ENCODE measurements around the gene RBBP6. TPM values are rescaled to one million over a fixed set of nuclear protein-coding genes. Genes with fewer than 3 reads are reported as not detected.
"Not testable (repeated sequence)": the region's sequence is repeated elsewhere in the genome, so short reads cannot be mapped to it uniquely, and the experiment has no call there.

RBBP6 gene
- total RNA-seq, 4 donors from 2014 or later, result 101 to 174 (median 108) TPM

GRCh38 chr16:24572069-24572468 lies 32.7 kb downstream of the RBBP6 start:
- no peak for DNase-seq (ENCODE audit: low spot score in 2 of 2)
- TF ChIP-seq POLR2A (IDR thresholded peaks at IDR 0.05) (no peak), CTCF (IDR thresholded peaks at IDR 0.05) (no peak)
- 92 to 93% methylated on average over 2 of the region's 2 CpGs for WGBS, 2 donors
- no peak overlapping the region for H3K4me3 ChIP-seq (ENCODE audit: low read depth, poor library complexity, severe bottlenecking)
- intact Hi-C loops (cut with DNase I; ENCODE audit: low total_unique reads), result no loop called here

GRCh38 chr16:24573141-24573540 lies 33.8 kb downstream of the RBBP6 start:
- H3K4me3 ChIP-seq (ENCODE audit: low read depth, poor library complexity, severe bottlenecking), result no peak overlapping the region
- intact Hi-C loops (cut with DNase I; ENCODE audit: low total_unique reads), result no loop called here
- WGBS, 2 donors, result 89 to 97% methylated on average over 6 of the region's 6 CpGs
- TF ChIP-seq CTCF (IDR thresholded peaks at IDR 0.05), result no peak
- TF ChIP-seq POLR2A (IDR thresholded peaks at IDR 0.05), result no peak
- DNase-seq (ENCODE audit: low spot score in 2 of 2), result no peak

- 94 to 97% methylated on average over 42 to 61 of the region's 66 CpGs for WGBS, 2 donors
- DNase-seq (ENCODE audit: low spot score in 2 of 2); intact Hi-C loops (cut with DNase I; ENCODE audit: low total_unique reads); H3K4me3 ChIP-seq (ENCODE audit: low read depth, poor library complexity, severe bottlenecking): not testable (repeated sequence)
These were observed 35.4 kb downstream of the RBBP6 start for GRCh38 chr16:24574515-24575485.

- DNase-seq (ENCODE audit: low spot score in 2 of 2); H3K4me3 ChIP-seq (ENCODE audit: low read depth, poor library complexity, severe bottlenecking); intact Hi-C loops (cut with DNase I; ENCODE audit: low total_unique reads): not testable (repeated sequence)
- 88 to 93% methylated on average over 4 of the region's 4 CpGs for WGBS, 2 donors
These were observed 36.4 kb downstream of the RBBP6 start for GRCh38 chr16:24575791-24576190.

- no peak for DNase-seq (ENCODE audit: low spot score in 2 of 2)
- H3K4me3 ChIP-seq (ENCODE audit: low read depth, poor library complexity, severe bottlenecking), result no peak overlapping the region
- intact Hi-C loops (cut with DNase I; ENCODE audit: low total_unique reads), result no loop called here
- no peak for TF ChIP-seq CTCF (IDR thresholded peaks at IDR 0.05)
- TF ChIP-seq POLR2A (IDR thresholded peaks at IDR 0.05), result no peak
- WGBS, 2 donors, result 89 to 90% methylated on average over 11 of the region's 11 CpGs
These were observed 37.8 kb downstream of the RBBP6 start for GRCh38 chr16:24577167-24577566.

- intact Hi-C loops (cut with DNase I; ENCODE audit: low total_unique reads), result no loop called here
- no peak for TF ChIP-seq CTCF (IDR thresholded peaks at IDR 0.05)
- TF ChIP-seq POLR2A (IDR thresholded peaks at IDR 0.05), result no peak
These were observed 41.3 kb downstream of the RBBP6 start for GRCh38 chr16:24580665-24581064.

More at GRCh38 chr16:24580665-24581064, 41.3 kb downstream of the RBBP6 start:
- 61 to 65% methylated on average over 5 of the region's 5 CpGs for WGBS, 2 donors
- no peak for DNase-seq (ENCODE audit: low spot score in 2 of 2)
- no peak overlapping the region for H3K4me3 ChIP-seq (ENCODE audit: low read depth, poor library complexity, severe bottlenecking)

Data from lower leg skin (tissue), 4 donors.